B cell (primary cell): ENCODE measurements around the gene MARCHF10. TPM values are rescaled to one million over a fixed set of nuclear protein-coding genes. Genes with fewer than 3 reads are reported as not detected.

Experiments
- ATAC-seq: fragments of 200-7000 bp; cut with Tn5 transposase; one replicate; pipeline ENCODE4 v1.10.0; 2021; ENCODE audit warnings: low read depth, mild to moderate bottlenecking, moderate number of reproducible peaks, moderate library complexity
- CTCF ChIA-PET: fragments of 350-600 bp; sonication (Branson Sonifier 250); formaldehyde crosslinking; loops from one replicate; lab custom pipeline; 2021; ENCODE audit warnings: antibody characterized with exemption, inconsistent platforms; lab: Charles Lee
- POLR2A ChIA-PET: fragments of 350-600 bp; sonication (Branson Sonifier 250); formaldehyde crosslinking; loops from one replicate; lab custom pipeline; 2021; ENCODE audit warnings: antibody characterized with exemption; lab: Charles Lee
- DNase-seq: peaks from one replicate; pipeline ENCODE4 v3.0.0; 2013
- H2AFZ ChIP-seq: 2 replicates; pipeline ENCODE4 v1.6.1; 2012; ENCODE audit warnings: mild to moderate bottlenecking, low read depth, low read length; ENCODE audit not compliant: insufficient read depth, poor library complexity, severe bottlenecking
- H3K27ac ChIP-seq, 2 donors: 1 replicate in 1 of 2; 2 replicates in 1 of 2; pipeline ENCODE4 v1.5.1; 2012 to 2013; ENCODE audit warnings: low read length in 2 of 2, mild to moderate bottlenecking in 2 of 2, moderate library complexity in 1 of 2
- H3K27me3 ChIP-seq, 4 experiments: fragments of 200-600 bp in 1 of 4; sonication (generic) in 1 of 4; replicated peaks in 1 of 4; 1 replicate in 2 of 4; 2 replicates in 2 of 4; pipeline versions ENCODE4 v1.6.1 to v1.7.0; 2013 to 2016; ENCODE audit warnings: low read length in 3 of 4, mild to moderate bottlenecking in 2 of 4, mixed read lengths in 1 of 4, moderate library complexity in 1 of 4; ENCODE audit not compliant: insufficient read depth in 4 of 4, control insufficient read depth in 3 of 4; ENCODE audit errors: control extremely low read depth in 1 of 4
- H3K36me3 ChIP-seq, 2 experiments: replicated peaks in 1 of 2; 1 replicate in 1 of 2; 2 replicates in 1 of 2; pipeline versions ENCODE4 v1.6.1 to v1.7.1; 2013; ENCODE audit warnings: low read length in 1 of 2; ENCODE audit not compliant: insufficient read depth in 2 of 2, control insufficient read depth in 1 of 2; ENCODE audit errors: control extremely low read depth in 1 of 2, extremely low read depth in 1 of 2
- H3K4me1 ChIP-seq, 2 donors: fragments of 200-600 bp in 1 of 2; sonication (generic) in 1 of 2; 1 replicate in 1 of 2; 2 replicates in 1 of 2; pipeline versions ENCODE4 v1.5.1 to v1.6.1; 2013 to 2017; ENCODE audit warnings: low read length in 2 of 2; ENCODE audit not compliant: control insufficient read depth in 2 of 2, insufficient read depth in 2 of 2
- H3K4me2 ChIP-seq: replicated peaks from 2 replicates; pipeline ENCODE3; 2012; ENCODE audit warnings: mild to moderate bottlenecking, low read depth, low read length; ENCODE audit not compliant: poor library complexity, severe bottlenecking
- H3K4me3 ChIP-seq, 5 experiments: fragments of 200-600 bp in 1 of 5; sonication (generic) in 1 of 5; 1 replicate in 3 of 5; 2 replicates in 2 of 5; pipeline versions ENCODE4 v1.5.1 to v1.7.0; 2011 to 2016; ENCODE audit warnings: low read length in 4 of 5, mild to moderate bottlenecking in 4 of 5, low read depth in 2 of 5, control low read depth in 1 of 5, moderate library complexity in 1 of 5; ENCODE audit not compliant: insufficient read depth in 1 of 5; ENCODE audit errors: control extremely low read depth in 1 of 5, extremely low read depth in 1 of 5
- H3K79me2 ChIP-seq: fragments of 200-600 bp; sonication (generic); one replicate; pipeline ENCODE4 v1.6.0; 2016; ENCODE audit warnings: low read length; ENCODE audit not compliant: control insufficient read depth, insufficient read depth
- H3K9ac ChIP-seq: fragments of 200-600 bp; sonication (generic); 2 replicates; pipeline ENCODE4 v1.6.1; 2017; ENCODE audit warnings: mild to moderate bottlenecking, low read length, moderate library complexity
- H3K9me3 ChIP-seq, 3 donors: one replicate each; pipeline versions ENCODE4 v1.6.1 to v1.7.1; 2013; ENCODE audit warnings: low read length in 2 of 3; ENCODE audit not compliant: control insufficient read depth in 2 of 3, insufficient read depth in 1 of 3; ENCODE audit errors: control extremely low read depth in 1 of 3
- H4K20me1 ChIP-seq: 2 replicates; pipeline ENCODE4 v1.6.0; 2012; ENCODE audit warnings: mild to moderate bottlenecking, low read length; ENCODE audit not compliant: insufficient read depth, control insufficient read depth, poor library complexity, severe bottlenecking
- H3K27ac Mint-ChIP-seq: one replicate; pipeline ENCODE4 v1.8.0; 2021; ENCODE audit warnings: mixed read lengths
- H3K27me3 Mint-ChIP-seq: one replicate; pipeline ENCODE4 v1.8.0; 2021; ENCODE audit warnings: mixed read lengths
- H3K4me1 Mint-ChIP-seq: one replicate; pipeline ENCODE4 v1.8.0; 2021; ENCODE audit warnings: mixed read lengths
- H3K4me3 Mint-ChIP-seq: one replicate; pipeline ENCODE4 v1.8.0; 2021; ENCODE audit warnings: mixed read lengths
- H3K9me3 Mint-ChIP-seq: one replicate; pipeline ENCODE4 v1.8.0; 2022; ENCODE audit warnings: mixed read lengths; ENCODE audit not compliant: insufficient read depth
- CTCF ChIP-seq: fragments of 200-600 bp; IDR thresholded peaks from one replicate; pipeline ENCODE4 v1.8.0; 2022; ENCODE audit warnings: antibody characterized with exemption, mild to moderate bottlenecking
- EZH2 ChIP-seq: IDR thresholded peaks from 2 replicates; pipeline ENCODE4 v1.6.1; 2012; ENCODE audit warnings: borderline replicate concordance, low read depth, mild to moderate bottlenecking, moderate library complexity, low read length; ENCODE audit not compliant: insufficient read depth, poor library complexity, severe bottlenecking
- WGBS: methylation state at CpG from one replicate; pipeline ENCODE4 v1.1.5; 2013; ENCODE audit warnings: missing lambda C conversion rate; ENCODE audit not compliant: insufficient coverage; 5-methylcytosine and 5-hydroxymethylcytosine counted together
- intact Hi-C: fragments of 100-400 bp; cut with micrococcal nuclease; formaldehyde crosslinking; loops from one replicate; pipeline ENCODE4 v1.10.0; 2022
- polyA plus RNA-seq: library from polyadenylated mRNA; depleted of rRNA; stranded (reverse); fragments of >200 nt; gene quantifications from 2 replicates; pipeline ENCODE4 v1.2.3, GENCODE V29; 2012
- total RNA-seq, 2 donors: library from RNA; stranded (reverse); fragments of 120-200 nt in 1 of 2; gene quantifications; 1 replicate in 1 of 2; 2 replicates in 1 of 2; pipeline versions ENCODE4 v1.2.3 to v1.2.4, GENCODE V29; 2013 to 2022

The MARCHF10 gene
- total and polyA plus RNA-seq, 2 donors (not counting 1 experiment from before 2014, with no cell fraction given): 0.24 TPM; not detected in 1

- intact Hi-C loops: no loop called here
- H3K27ac ChIP-seq: no peak overlapping the region
- no peaks in the 10 kb centered on the region for H4K20me1 ChIP-seq
- H3K4me1 Mint-ChIP-seq: peaks cover 17% of the 10 kb centered on the region
- H3K9me3 ChIP-seq: no peaks in the 10 kb centered on the region
- WGBS: 94% methylated on average over 6 of the region's 11 CpGs
- H3K27me3 ChIP-seq: no peaks in the 10 kb centered on the region
- H3K9me3 Mint-ChIP-seq: no peaks in the 10 kb centered on the region
- H3K4me3 Mint-ChIP-seq: no peak overlapping the region
- CTCF ChIA-PET: no interaction called here
- peaks cover 8% of the 10 kb centered on the region for H3K27me3 Mint-ChIP-seq
- POLR2A ChIA-PET: no interaction called here
- H3K4me1 ChIP-seq: peaks cover 8 to 20% of the 10 kb centered on the region in 2 donors
- no peak overlapping the region for H3K9ac ChIP-seq
- H3K27ac Mint-ChIP-seq: no peak overlapping the region
- DNase-seq (no peak), ATAC-seq (no peak)
- H2AFZ ChIP-seq: no peak overlapping the region
- no peak overlapping the region for H3K4me2 ChIP-seq
- TF ChIP-seq EZH2 (no peak), CTCF (no peak)
- H3K36me3 ChIP-seq: no peaks in the 10 kb centered on the region
- no peaks in the 10 kb centered on the region for H3K79me2 ChIP-seq
- H3K4me3 ChIP-seq: no peak overlapping the region
Measured at GRCh38 chr17:62718429-62718828, 89.7 kb downstream of the MARCHF10 start.

GRCh38 chr17:62717889-62718288 lies 90.2 kb downstream of the MARCHF10 start:
- 56% methylated on average over 6 of the region's 8 CpGs for WGBS

More at GRCh38 chr17:62717889-62718288, 90.2 kb downstream of the MARCHF10 start:
- no peaks in the 10 kb centered on the region for H3K9me3 ChIP-seq
- CTCF ChIA-PET: no interaction called here
- no peaks in the 10 kb centered on the region for H3K36me3 ChIP-seq
- ATAC-seq (no peak), DNase-seq (no peak)
- H3K79me2 ChIP-seq: no peaks in the 10 kb centered on the region
- H3K4me1 Mint-ChIP-seq: peaks cover 17% of the 10 kb centered on the region
- no peaks in the 10 kb centered on the region for H3K9me3 Mint-ChIP-seq
- H3K4me3 ChIP-seq: no peak overlapping the region
- peaks cover 8 to 20% of the 10 kb centered on the region in 2 donors for H3K4me1 ChIP-seq
- H3K9ac ChIP-seq: no peak overlapping the region
- intact Hi-C loops: no loop called here
- no peak overlapping the region for H2AFZ ChIP-seq
- POLR2A ChIA-PET: no interaction called here
- H3K27ac Mint-ChIP-seq: no peak overlapping the region
- TF ChIP-seq CTCF: no peak
- no peak for TF ChIP-seq EZH2
- no peak overlapping the region for H3K27ac ChIP-seq
- H4K20me1 ChIP-seq: no peaks in the 10 kb centered on the region
- no peaks in the 10 kb centered on the region for H3K27me3 ChIP-seq
- peaks cover 8% of the 10 kb centered on the region for H3K27me3 Mint-ChIP-seq
- no peak overlapping the region for H3K4me2 ChIP-seq
- no peak overlapping the region for H3K4me3 Mint-ChIP-seq
